GM23248 (cell line): ENCODE measurements around the gene ANKRD17. TPM values are rescaled to one million over a fixed set of nuclear protein-coding genes. Genes with fewer than 3 reads are reported as not detected.

Source experiments
- DNase-seq: peaks from one replicate; pipeline ENCODE4 v3.0.0-alpha.2; 2015
- H2AFZ ChIP-seq: fragments of 200-600 bp; sonication (generic); 2 replicates; pipeline ENCODE4 v1.6.1; 2016; ENCODE audit warnings: antibody characterized with exemption
- H3F3A ChIP-seq: fragments of 200-600 bp; sonication (generic); 2 replicates; pipeline ENCODE4 v1.6.1; 2016; ENCODE audit warnings: mild to moderate bottlenecking, antibody characterized with exemption, mixed run types; ENCODE audit not compliant: insufficient read depth
- H3K27ac ChIP-seq: fragments of 200-600 bp; sonication (generic); 2 replicates; pipeline ENCODE4 v1.5.1; 2016; ENCODE audit warnings: mild to moderate bottlenecking
- H3K27me3 ChIP-seq: fragments of 200-600 bp; sonication (generic); replicated peaks from 2 replicates; pipeline ENCODE4 v1.6.1; 2016; ENCODE audit warnings: mild to moderate bottlenecking; ENCODE audit not compliant: insufficient read depth
- H3K36me3 ChIP-seq: fragments of 200-600 bp; sonication (generic); 2 replicates; pipeline ENCODE4 v1.6.1; 2016; ENCODE audit warnings: low read depth, mild to moderate bottlenecking
- H3K4me1 ChIP-seq: fragments of 200-600 bp; sonication (generic); 2 replicates; pipeline ENCODE4 v1.6.1; 2016; ENCODE audit warnings: mild to moderate bottlenecking; ENCODE audit not compliant: insufficient read depth
- H3K4me2 ChIP-seq: fragments of 200-600 bp; sonication (generic); one replicate; pipeline ENCODE4 v1.6.1; 2016; ENCODE audit warnings: mild to moderate bottlenecking; ENCODE audit not compliant: unreplicated experiment
- H3K4me3 ChIP-seq: fragments of 200-600 bp; sonication (generic); 2 replicates; pipeline ENCODE4 v1.5.1; 2016; ENCODE audit warnings: mild to moderate bottlenecking
- H3K79me2 ChIP-seq: fragments of 200-600 bp; sonication (generic); 2 replicates; pipeline ENCODE4 v1.6.1; 2016; ENCODE audit warnings: mild to moderate bottlenecking; ENCODE audit not compliant: insufficient read depth
- H3K9ac ChIP-seq: fragments of 200-600 bp; sonication (generic); 2 replicates; pipeline ENCODE4 v1.6.1; 2016; ENCODE audit warnings: mild to moderate bottlenecking
- H3K9me2 ChIP-seq: fragments of 200-600 bp; sonication (generic); 2 replicates; pipeline ENCODE4 v1.6.1; 2016; ENCODE audit warnings: mixed run types, mild to moderate bottlenecking, moderate library complexity; ENCODE audit not compliant: insufficient read depth
- H3K9me3 ChIP-seq: fragments of 200-600 bp; sonication (generic); one replicate; pipeline ENCODE4 v1.6.1; 2017; ENCODE audit warnings: low read depth
- H4K20me1 ChIP-seq: fragments of 200-600 bp; sonication (generic); 2 replicates; pipeline ENCODE4 v1.6.0; 2016; ENCODE audit not compliant: insufficient read depth
- EZH2 ChIP-seq: fragments of 200-600 bp; sonication (generic); IDR thresholded peaks from 2 replicates; pipeline ENCODE4 v1.6.1; 2018; ENCODE audit warnings: antibody characterized with exemption, mild to moderate bottlenecking; ENCODE audit not compliant: insufficient read depth, poor library complexity, severe bottlenecking
- EZH2phosphoT487 ChIP-seq: fragments of 200-600 bp; sonication (generic); IDR thresholded peaks from 2 replicates; pipeline ENCODE4 v1.6.1; 2018; ENCODE audit warnings: antibody characterized with exemption, moderate library complexity, mild to moderate bottlenecking, low read depth; ENCODE audit not compliant: insufficient read depth
- WGBS, 2 experiments: methylation state at CpG; one replicate each; pipeline ENCODE4 v1.1.6; 2015 to 2017; ENCODE audit warnings: low lambda C conversion rate in 2 of 2, low coverage in 1 of 2; ENCODE audit errors: missing lambda C conversion rate in 2 of 2; 5-methylcytosine and 5-hydroxymethylcytosine counted together
- in situ Hi-C: fragments of 300-500 bp; cut with MboI; formaldehyde crosslinking; loops from 2 replicates; pipeline ENCODE4 v1.15.0; 2020
- polyA plus RNA-seq: library from polyadenylated mRNA; unstranded; fragments of >200 nt; fragmentation: Nextera tagmentation; extraction: Ambion mirVana; gene quantifications from 2 replicates; pipeline ENCODE4 v1.2.1, GENCODE V29; 2016
- total RNA-seq: library from RNA; depleted of rRNA; stranded (reverse); fragments of >200 nt; shearing (Covaris generic); gene quantifications from 2 replicates; pipeline ENCODE4 v1.2.3, GENCODE V29; 2014

Gene ANKRD17
- total and polyA plus RNA-seq, 2 experiments from 2014 or later = 22.7 to 34.8 TPM

DNA sequence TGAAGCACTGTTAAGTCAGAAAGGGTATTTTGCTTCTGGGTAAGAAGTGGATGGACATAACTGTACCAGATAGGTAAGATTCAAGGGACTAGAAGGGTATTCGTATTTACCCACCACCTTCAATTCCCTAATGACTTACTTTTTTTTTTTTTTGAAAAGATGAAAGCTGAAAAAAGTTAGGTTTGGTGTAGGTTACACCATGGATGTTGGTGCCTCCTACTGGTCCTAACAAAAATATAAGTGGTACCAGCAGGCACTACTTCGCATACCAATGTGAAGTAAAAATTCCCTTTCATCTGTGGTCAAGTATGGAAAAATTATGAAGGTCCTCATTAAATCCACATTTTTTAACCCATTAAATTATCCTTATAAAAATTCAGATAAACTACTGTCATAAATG is 7.2 kb downstream of the ANKRD17 start:
- 74 to 84% methylated on average over 2 of the region's 2 CpGs for WGBS, 2 experiments
- Histone ChIP-seq H3K9ac (no peak overlapping the region), H3K4me1 (peaks cover 41% of the 10 kb centered on the region), H3K9me2 (no peaks in the 10 kb centered on the region), H4K20me1 (peaks cover 32% of the 10 kb centered on the region; the same call in 1 of the 2 replicates), H3K4me2 (peak overlapping the region; percentile 3), H2AFZ (no peak overlapping the region), H3K4me3 (no peak overlapping the region), H3K79me2 (peaks cover 100% of the 10 kb centered on the region), H3K36me3 (no peaks in the 10 kb centered on the region), H3F3A (peaks cover 3% of the 10 kb centered on the region; the same call in 1 of the 2 replicates), H3K27me3 (no peaks in the 10 kb centered on the region), H3K27ac (no peak overlapping the region), H3K9me3 (no peaks in the 10 kb centered on the region)
- DNase-seq = peak; percentile 61
- in situ Hi-C loops = no loop called here
- TF ChIP-seq EZH2 (no peak), EZH2phosphoT487 (no peak)

DNA sequence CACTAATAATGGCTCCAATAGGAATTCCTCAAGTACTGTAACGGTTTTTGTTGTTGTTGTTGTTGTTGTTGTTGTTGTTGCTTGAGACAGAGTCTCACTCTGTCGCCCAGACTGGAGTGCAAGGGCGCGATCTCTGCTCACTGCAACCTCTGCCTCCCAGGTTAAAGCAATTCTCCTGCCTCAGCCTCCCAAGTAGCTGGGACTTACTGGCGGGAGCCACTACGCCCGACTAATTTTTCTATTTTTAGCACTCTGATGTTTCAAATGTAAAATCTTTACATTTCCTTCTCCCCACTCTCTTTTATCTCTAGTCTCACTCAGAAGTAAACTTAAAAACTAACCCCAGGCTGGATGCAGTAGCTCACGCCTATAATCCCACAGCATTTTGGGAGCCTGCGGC is 8.0 kb downstream of the ANKRD17 start:
- 97% methylated on average over 9 of the region's 9 CpGs for WGBS, 2 experiments
- no peaks in the 10 kb centered on the region for H3K9me3 ChIP-seq

GRCh38 chr4:73248821-73249220 is 9.8 kb downstream of the ANKRD17 start:
- TF ChIP-seq EZH2phosphoT487 (no peak), EZH2 (no peak)
- Histone ChIP-seq H3K79me2 (peaks cover 100% of the 10 kb centered on the region), H3K4me2 (no peak overlapping the region), H3K27ac (no peak overlapping the region), H3K4me3 (no peak overlapping the region), H3K9me3 (no peaks in the 10 kb centered on the region), H4K20me1 (peaks cover 39% of the 10 kb centered on the region; the same call in 1 of the 2 replicates), H3K9ac (no peak overlapping the region), H3F3A (peaks cover 7% of the 10 kb centered on the region; the same call in 1 of the 2 replicates), H3K36me3 (no peaks in the 10 kb centered on the region), H3K9me2 (no peaks in the 10 kb centered on the region), H2AFZ (no peak overlapping the region), H3K4me1 (peaks cover 26% of the 10 kb centered on the region; the same call in 1 of the 2 replicates), H3K27me3 (no peaks in the 10 kb centered on the region)
- in situ Hi-C loops = no loop called here
- no peak for DNase-seq

More for the DNA sequence above, 8.0 kb downstream of the ANKRD17 start:
- Histone ChIP-seq H3K27ac (no peak overlapping the region), H3K27me3 (no peaks in the 10 kb centered on the region), H3K36me3 (no peaks in the 10 kb centered on the region), H3F3A (peaks cover 7% of the 10 kb centered on the region; the same call in 1 of the 2 replicates), H2AFZ (no peak overlapping the region), H3K9me2 (no peaks in the 10 kb centered on the region), H3K9ac (no peak overlapping the region), H3K4me3 (no peak overlapping the region), H3K4me1 (peaks cover 41% of the 10 kb centered on the region), H3K4me2 (no peak overlapping the region), H3K79me2 (peaks cover 100% of the 10 kb centered on the region), H4K20me1 (peaks cover 39% of the 10 kb centered on the region; the same call in 1 of the 2 replicates)
- DNase-seq = no peak
- TF ChIP-seq EZH2phosphoT487 = no peak
- TF ChIP-seq EZH2 = no peak
- in situ Hi-C loops = no loop called here

- H4K20me1 ChIP-seq = peaks cover 39% of the 10 kb centered on the region; the same call in 1 of the 2 replicates
- H3K36me3 ChIP-seq = no peaks in the 10 kb centered on the region
- no peak overlapping the region for H3K9ac ChIP-seq
- no peak for TF ChIP-seq EZH2
- no peak overlapping the region for H2AFZ ChIP-seq
- H3K27ac ChIP-seq = no peak overlapping the region
- no peak overlapping the region for H3K4me3 ChIP-seq
- H3K27me3 ChIP-seq = no peaks in the 10 kb centered on the region
- H3K4me2 ChIP-seq = no peak overlapping the region
- peaks cover 22% of the 10 kb centered on the region; the same call in 1 of the 2 replicates for H3K4me1 ChIP-seq
- no peaks in the 10 kb centered on the region for H3K9me2 ChIP-seq
- no peak for DNase-seq
- 97 to 98% methylated on average over 1 of the region's 1 CpG for WGBS, 2 experiments
- H3F3A ChIP-seq = peaks cover 7% of the 10 kb centered on the region; the same call in 1 of the 2 replicates
- in situ Hi-C loops = no loop called here
- peaks cover 100% of the 10 kb centered on the region for H3K79me2 ChIP-seq
- H3K9me3 ChIP-seq = no peaks in the 10 kb centered on the region
These were observed 10.2 kb downstream of the ANKRD17 start for GRCh38 chr4:73248416-73248815.

DNA sequence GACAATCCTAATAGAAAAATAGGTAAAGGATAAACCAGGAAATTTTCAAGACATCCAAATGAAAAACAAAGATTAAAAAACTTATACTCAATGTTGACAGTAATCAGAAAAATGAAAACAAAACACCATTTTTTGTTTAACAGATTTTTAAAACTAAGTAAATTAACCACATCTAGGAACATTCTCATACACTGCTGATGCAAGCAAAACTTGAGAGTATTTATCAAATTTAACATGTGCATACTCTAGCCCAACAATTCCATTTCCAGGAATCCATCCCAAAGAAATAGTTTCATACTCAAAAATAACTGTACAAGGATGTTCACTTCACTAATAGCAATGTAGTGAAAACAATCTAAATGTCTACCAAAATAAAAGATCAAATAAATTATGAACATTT is 11.5 kb downstream of the ANKRD17 start:
- Histone ChIP-seq H4K20me1 (peaks cover 37% of the 10 kb centered on the region; the same call in 1 of the 2 replicates), H3K4me1 (peaks cover 17% of the 10 kb centered on the region; the same call in 1 of the 2 replicates)

More for the DNA sequence above, 11.5 kb downstream of the ANKRD17 start:
- DNase-seq = no peak
- TF ChIP-seq EZH2phosphoT487 = no peak
- TF ChIP-seq EZH2 = no peak
- Histone ChIP-seq H3K4me3 (no peak overlapping the region), H3K79me2 (peaks cover 100% of the 10 kb centered on the region), H3K9ac (no peak overlapping the region), H3K36me3 (no peaks in the 10 kb centered on the region), H3K4me2 (no peak overlapping the region), H3F3A (peaks cover 7% of the 10 kb centered on the region; the same call in 1 of the 2 replicates), H3K27ac (no peak overlapping the region), H3K9me2 (no peaks in the 10 kb centered on the region), H3K9me3 (no peaks in the 10 kb centered on the region), H3K27me3 (no peaks in the 10 kb centered on the region), H2AFZ (no peak overlapping the region)
- in situ Hi-C loops = no loop called here
